ENCODE data around the gene DNAH17. TPM values are rescaled to one million over a fixed set of nuclear protein-coding genes. Genes with fewer than 3 reads are reported as not detected.

The DNAH17 gene
- total RNA-seq, 1 donor from 2014 or later: 0.22 TPM

DNA sequence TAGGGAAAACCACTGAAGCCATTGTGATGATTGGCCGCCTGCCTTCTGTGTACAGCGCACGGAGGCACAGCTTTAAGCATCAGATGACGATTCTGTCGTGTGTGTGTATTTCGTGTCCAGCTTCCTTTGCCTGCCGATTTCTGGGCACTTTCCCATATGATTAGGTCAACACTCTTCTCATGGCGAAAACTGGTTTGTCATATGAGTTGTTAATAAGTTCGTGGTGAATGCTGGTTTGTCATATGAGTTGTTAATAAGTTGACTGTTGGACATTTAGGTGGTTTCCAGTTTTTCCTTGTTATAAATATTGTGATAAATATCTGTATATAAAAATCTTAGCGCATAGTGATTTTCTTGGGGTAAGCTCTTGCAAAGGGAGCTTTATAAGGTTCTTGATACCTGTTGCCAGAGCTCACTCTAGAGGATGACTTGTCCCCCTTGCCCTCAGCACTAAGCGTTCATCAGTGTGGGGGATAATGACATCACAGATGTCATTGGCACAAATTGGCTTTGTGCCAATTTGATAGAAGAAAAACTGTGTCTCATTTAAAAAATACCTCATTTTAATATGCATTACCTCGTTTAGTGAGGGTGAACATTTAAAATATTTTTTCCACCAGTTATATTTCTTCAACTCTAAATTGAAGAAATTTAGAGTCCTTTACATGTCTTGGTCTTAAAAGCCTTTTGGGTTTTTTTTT lies 158.7 kb downstream of the DNAH17 start:
- intact Hi-C loops (cut with micrococcal nuclease): no loop called here

DNA sequence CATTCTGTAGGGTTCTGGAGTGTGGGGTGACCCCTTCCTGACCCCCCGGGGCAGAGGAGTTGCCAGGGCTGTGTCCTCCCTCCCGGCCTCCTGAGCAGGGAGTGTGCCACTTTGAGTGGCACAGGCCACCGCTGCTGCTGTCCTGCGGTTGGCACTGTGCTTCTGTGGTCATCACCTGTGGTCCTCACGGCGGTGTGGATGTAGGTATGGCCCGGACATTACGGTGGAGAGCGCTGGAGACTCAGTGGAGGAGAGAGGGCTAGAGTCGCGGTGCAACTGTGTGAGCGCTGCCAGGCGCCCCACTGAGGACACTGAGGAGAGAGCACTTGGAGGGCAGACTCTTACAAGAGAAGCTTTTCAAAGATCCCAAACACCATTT lies 159.7 kb downstream of the DNAH17 start:
- intact Hi-C loops (cut with micrococcal nuclease): no loop called here

DNA sequence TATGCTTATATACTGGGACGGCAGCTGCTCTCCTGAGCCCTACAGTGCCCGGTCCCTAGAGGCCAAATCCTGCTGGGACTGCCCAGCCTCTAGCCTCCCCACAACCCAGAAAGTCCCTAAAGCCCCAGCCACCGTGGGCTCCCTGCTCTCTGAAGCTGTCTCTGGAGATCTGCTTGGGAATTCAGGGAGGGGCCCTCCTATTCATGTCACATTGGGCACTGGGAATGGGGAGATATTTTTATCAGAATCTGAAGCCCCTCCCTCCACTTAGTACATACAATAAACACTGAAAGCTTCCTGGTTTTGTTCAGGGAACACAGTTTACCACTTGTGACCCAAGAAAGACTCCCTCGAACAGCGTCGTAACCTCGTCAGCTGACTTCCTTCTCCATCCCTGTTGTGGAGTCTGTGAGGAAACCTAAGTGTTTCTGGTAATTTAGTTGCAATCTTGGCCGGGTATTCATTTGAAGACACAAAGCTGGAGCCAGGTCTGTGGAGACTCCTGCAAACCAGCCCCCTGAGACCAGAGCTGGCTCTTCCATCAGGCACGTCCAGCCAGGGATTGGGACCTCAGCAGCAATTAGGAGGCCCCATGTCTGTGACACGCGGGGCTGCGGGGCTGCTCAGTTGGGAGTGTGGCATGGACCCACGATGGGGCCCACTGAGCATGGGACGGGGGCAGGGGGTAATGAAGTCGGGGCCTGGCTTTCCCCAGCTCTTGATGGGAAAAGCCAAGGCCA lies 160.2 kb downstream of the DNAH17 start:
- intact Hi-C loops (cut with micrococcal nuclease): no loop called here

DNA sequence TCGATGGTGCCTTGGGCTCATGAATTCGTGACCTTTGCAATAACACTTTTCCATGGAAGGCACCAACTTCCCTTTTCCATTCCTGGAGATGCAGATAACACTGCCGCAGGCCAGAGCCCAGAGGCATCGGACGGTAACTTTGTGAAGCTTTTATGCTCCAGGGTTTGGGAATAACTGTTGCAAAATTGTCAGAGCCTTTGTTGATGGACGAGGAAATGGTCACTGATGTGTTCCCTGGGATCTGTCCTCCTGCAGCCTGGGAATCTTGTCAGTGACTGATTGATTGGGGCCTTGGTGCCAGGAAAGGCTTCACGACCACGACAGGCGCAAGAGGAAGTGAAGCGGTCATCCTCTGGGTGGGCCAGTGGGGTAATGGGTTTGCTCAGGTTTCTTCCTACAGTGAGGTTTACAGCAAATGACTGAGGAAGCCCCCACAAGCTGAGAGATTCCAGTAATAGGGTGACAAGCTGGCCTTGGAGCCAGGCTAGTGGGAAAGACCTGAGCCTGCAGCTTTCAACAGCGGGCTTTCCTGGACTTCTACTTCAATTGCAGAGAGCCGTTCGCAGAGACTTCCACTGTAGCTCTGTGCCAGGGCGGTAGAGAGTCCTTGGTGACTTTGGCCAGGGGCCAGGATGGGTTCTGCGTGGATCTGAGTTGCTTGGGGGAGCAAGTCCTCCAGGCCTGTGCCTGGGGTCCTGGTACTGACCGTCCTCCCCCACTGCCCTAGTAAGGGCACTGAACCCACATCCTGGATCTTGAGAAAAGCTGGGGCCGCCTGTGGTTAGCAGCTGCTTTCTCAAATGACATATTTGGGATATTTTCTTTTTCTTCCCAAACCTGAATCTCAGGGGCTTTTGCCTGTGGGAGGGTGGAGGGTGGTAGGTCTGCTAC lies 161.1 kb downstream of the DNAH17 start:
- intact Hi-C loops (cut with micrococcal nuclease): no loop called here

DNA sequence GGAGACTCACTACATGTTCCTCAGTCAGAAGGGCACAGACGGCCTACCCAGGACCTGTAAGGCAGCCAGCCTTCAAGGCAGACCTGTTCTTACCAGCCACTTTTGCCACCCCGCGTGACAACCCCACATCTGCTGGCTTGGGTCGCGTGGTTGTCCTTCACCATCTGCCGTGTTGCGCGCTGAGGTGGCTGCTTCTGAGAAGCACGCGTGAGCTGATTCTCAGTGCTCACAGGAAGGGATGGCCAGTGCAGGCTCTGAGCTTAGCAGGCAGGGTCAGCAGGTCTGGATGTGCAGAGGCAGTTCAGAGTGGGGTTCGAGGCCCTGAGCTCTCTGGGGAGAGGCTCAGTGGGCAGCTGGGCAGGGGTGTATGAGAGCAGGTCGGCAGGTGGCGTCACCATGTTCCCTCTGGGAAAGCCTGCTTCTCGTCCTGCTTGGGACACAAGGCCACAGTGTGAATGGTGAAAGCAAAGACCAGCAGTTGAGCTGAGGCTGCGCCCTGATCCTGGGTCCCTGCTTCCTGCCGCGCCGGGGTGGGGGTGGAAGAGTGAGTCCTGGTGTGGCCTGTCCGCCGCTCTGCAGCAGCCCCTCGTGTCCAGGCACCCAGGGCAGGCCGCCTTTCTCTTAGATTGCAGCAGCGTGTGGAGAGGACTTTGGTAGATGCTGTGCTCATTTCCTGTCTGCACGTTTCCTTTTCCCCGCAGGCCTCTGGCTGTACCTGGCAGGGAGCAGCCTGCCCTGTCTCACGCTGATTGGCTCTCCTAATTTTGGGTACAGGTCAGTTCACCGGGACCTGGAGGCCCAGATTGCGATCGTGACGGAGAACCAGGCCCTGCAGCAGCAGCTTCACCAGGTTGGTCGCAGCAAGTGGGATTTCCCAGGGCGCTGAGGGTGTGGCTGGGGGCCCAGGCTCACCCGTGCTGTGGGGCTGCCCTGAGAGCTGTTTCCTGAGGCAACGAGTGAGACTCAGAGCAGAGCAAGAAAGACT lies 162.7 kb downstream of the DNAH17 start:
- intact Hi-C loops (cut with micrococcal nuclease): no loop called here

DNA sequence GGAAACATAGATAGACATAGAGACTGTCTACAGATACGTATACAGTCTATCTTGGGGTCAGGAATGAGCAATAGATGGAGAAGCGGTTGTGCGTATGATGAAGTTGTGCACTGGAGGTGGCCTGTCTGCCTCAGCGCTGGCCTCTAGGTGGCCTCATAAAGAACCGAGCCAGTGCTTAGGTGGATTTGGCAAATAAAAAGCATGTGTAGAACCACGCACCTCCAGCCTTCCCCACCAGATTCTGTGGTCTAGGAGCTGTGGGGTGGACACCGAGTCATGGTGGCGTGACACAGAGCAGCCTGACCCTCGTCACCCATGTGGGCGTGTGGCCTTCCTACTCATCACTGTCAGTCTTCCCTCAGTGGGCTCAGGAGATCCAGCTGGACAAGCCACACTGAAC lies 164.8 kb downstream of the DNAH17 start:
- intact Hi-C loops (cut with micrococcal nuclease): no loop called here

DNA sequence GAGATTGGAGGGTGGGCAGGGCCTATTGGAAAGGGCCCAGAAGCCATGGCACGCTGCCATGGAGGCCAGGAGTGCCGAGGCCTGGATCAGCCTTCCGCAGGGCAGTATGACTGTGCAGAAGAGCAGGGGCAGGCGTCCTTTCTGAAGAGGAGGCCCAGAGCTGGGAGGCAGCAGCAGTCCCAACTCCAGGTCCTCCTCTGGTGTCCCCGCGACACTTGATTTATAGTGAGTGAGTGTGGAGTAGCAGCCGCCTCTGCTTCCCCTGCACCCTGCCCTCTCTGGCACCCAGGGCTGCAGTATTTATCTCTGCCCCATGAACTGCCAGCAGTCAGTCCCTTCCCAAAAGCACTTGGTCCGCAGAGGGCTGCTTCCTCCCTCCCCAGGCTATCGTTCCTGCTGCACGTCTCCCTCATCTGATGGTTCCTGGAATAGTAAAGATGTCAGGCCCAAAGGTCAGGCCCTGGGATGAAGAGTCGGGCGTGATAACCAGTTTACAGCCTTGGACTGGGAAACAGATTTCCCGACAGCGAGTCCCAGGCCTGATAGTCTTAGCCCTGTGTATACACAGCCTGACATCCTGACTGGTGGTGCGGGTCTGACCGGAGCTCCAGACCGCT lies 165.8 kb downstream of the DNAH17 start:
- intact Hi-C loops (cut with micrococcal nuclease): no loop called here

DNA sequence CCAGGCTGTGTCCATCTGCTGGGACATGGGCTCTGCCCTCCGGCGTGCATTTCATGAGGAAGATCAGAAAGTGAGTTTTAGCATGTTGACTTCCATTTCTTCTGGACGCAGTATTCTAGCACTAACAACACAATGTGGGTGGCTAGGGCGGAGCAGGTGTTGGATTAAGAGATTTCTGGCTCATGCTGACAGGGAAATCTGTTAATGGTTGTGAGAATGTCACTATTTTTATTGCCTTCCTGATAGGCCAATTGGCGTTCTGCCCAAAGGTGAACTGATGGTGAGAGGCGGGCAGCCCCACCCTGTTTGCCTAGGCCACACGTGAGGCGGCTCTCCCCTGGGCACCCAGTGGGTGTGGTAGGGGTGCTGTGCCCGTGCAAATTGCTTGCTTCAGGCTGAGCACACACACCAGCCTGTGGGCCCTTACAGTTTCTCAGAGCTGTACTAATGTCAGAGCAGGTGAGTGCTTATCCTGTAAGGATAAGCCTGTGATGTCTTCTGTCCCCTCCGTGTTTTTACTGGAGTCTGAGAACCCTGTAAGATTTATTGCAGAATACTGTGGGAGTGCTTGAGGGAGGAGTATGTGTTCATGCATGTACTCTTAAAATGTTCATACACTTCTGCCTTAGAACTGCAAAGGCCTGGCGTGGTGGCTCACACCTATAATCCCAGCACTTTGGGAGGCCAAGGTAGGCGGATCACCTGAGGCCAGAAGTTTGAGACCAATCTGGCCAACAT lies 167.8 kb downstream of the DNAH17 start:
- intact Hi-C loops (cut with micrococcal nuclease): no loop called here

DNA sequence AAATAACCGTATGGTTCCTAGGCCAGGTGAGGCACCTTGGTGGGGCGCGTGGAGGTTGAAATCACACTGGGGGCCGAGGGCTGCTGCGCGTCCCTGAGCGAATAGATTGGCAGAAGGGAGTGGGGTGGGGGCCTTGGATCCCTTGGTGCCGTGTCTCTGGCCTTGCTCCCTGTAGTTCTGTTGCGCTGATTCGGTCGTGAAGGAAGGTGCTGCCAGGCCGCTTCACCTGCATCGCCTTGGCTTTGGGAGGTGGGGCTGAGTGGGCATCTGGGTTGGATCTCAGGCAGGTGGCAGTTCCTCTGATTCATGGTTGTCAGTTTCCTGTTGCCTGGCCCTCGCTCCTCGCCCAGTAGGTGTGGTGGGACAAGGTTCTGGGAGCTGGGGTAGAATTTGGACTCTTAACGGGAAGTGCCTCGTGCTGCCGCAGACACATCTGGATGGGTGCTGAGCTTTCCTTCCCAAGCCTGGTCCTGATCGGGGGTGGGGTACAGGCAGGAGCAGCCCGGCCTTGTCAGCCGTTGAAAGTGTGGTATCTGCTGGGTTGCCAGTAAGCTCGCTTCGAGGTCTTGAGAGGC lies 168.6 kb downstream of the DNAH17 start:
- intact Hi-C loops (cut with micrococcal nuclease): no loop called here

DNA sequence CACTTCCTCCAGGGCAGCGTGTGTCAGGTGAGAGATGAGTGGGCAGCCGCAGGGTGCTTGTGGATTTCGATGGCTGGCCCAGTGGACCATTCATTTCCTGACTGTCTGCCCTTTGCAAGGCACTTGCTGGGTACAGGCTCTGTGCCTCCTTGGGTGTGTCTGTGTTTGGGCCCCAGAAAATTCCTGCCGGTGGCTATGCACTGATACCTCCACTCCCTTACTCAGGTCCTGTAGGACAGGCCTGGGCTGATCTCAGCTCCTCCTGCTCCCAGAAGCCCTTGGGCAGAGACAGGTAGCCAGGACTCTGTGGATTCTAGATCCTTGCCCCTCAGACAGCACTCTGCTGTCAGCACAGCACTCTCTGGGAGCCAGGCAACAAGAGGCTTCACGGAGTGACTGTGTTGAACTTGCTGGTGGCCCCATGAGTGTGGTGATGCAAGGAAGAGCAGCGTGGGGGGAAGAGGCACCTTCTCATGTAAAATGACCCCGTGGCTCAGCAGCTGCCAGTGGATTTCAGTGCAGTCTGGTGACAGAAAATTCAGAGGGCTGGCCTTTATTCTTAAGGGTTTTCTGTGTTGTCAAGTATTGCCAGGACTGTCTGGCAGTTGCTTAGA lies 169.7 kb downstream of the DNAH17 start:
- intact Hi-C loops (cut with micrococcal nuclease): no loop called here

DNA sequence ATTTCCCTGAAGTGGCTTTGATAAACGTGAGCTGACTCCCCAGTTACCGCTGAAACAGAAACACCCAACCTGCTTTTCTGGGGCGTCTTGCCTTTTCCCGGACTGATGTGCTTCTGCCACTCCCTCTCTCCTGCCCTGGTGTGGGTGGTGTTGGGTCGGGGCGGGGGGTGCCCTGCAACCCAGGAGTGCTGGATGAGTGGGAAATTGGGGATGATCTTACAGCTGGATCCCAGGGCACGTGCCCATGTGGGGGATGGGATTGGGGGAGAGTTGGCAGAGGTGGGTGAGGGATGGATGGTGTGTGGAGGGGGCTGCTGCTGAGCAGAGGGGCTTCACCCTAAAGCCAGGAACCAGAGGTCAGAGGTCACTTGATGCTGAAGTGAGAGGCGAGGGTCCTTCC lies 170.3 kb downstream of the DNAH17 start:
- intact Hi-C loops (cut with micrococcal nuclease): no loop called here

DNA sequence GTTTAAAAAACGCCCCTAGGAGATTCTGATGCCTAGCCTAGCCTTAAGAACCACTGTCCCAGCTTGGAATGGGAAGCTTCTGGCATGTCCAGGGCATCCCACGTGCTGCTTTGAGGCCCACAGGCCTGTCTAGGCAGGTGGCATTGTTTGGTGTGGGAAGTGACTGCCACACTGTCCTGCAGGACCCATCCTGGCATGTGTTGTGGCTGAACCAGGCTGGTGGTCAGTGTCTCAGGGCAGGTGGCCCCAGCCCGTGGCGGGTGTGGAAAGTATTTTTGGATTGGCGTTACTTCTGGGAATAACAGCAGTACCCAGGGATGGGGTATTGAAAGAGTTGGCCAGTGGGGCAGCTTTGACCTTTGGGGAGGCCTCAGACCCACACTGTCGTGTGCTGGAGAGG lies 170.8 kb downstream of the DNAH17 start:
- intact Hi-C loops (cut with micrococcal nuclease): no loop called here

DNA sequence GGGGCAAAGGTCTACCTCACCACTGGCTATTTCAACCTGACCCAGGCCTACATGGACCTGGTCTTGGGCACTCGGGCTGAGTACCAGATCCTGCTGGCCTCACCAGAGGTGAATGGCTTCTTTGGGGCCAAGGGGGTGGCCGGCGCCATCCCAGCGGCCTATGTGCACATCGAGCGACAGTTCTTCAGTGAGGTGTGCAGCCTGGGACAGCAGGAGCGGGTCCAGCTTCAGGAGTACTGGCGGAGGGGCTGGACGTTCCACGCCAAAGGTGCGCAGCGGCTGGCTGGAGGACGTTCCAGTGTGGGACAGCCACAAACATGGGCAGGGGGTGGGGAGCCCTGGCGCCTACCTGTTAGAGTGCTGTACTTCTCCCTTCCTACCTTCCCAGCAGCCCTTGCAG lies 173.4 kb downstream of the DNAH17 start:
- intact Hi-C loops (cut with micrococcal nuclease): no loop called here

DNA sequence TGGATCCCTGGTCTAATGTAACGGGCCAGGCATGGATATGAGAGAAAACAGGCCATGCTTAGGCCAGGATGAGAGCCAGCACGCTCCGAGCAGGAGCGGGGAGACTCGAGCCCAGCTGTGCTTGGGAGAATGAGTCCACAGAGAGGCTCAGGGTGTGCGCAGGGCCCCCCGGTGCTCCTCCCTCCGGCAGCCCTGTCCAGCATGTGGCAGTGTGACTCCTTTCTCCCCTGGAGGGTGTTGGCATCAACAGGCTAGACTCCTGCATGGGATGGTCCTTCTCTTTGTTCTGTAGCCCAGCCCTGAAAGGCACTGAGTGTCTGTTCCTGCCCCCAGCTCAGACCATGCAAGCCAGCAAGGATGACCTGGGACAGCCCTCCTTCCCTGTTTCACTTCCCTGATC lies 175.3 kb downstream of the DNAH17 start:
- intact Hi-C loops (cut with micrococcal nuclease): no loop called here

DNA sequence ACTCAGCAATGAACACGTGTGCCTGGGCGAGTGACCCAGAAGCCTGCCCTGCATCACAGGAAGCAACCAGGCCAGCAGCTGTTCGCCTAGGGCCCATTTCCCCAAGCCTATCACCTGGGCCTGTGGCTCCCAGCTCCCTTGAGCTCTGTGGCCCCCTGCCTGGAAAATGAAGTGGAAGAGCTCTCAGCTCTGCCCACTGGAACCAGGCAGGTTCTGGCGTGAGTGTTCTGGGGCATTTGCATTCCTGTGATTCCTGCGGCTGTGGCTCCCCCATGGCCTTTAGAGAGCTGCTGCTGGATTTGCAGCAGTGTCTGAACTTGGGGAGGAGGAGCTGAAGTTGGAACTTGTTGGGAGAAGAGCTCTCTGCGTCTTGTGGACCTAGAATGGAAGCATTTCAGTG lies 175.9 kb downstream of the DNAH17 start:
- intact Hi-C loops (cut with micrococcal nuclease): no loop called here

DNA sequence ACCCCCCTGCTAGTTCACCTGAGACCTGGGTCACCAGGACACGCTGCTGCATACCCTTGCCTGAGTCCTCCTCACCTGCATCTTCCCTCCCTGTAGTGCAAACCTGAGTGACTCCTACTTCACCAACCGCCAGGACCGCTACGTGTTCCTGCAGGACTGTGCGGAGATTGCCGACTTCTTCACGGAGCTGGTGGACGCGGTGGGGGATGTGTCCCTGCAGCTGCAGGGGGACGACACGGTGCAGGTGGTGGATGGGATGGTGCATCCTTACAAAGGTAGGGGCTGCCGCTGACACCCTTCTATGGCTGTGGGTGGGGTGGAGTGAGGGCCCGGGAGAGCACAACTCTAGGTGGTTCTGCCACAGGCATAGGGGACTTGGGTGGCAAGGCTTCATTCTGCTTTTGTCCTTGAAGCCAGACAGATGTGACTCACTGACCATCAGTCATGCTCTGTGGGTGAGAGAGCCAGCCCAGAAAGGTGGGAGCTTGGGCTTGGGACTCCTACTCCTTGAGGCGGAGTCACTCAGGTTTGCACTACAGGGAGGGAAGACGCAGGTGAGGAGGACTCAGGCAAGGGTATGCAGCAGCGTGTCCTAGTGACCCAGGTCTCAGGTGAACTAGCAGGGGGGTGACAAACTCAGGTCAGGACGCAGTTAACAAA lies 176.5 kb downstream of the DNAH17 start:
- intact Hi-C loops (cut with micrococcal nuclease): no loop called here

DNA sequence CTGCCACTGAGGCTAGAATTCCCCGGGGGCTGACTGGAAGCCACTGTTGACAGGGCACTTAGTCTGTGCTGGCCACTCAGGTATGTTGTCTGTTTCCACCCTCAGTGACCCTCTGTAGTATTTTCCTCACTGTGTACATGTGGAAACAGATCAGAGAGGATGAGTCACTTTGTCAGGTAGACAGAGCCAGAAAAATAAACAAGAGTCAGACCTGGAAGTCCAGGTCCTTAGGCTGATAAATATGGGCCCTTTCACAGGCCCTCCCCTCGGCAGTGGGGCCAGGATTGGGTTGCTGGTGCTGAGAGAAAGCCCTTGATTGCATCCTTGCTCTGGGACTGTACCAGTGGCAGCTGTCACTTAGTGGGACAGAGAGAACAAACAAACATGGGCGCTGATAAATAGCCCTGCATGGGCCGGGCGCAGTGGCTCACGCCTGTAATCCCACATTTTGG lies 177.5 kb downstream of the DNAH17 start:
- intact Hi-C loops (cut with micrococcal nuclease): no loop called here

DNA sequence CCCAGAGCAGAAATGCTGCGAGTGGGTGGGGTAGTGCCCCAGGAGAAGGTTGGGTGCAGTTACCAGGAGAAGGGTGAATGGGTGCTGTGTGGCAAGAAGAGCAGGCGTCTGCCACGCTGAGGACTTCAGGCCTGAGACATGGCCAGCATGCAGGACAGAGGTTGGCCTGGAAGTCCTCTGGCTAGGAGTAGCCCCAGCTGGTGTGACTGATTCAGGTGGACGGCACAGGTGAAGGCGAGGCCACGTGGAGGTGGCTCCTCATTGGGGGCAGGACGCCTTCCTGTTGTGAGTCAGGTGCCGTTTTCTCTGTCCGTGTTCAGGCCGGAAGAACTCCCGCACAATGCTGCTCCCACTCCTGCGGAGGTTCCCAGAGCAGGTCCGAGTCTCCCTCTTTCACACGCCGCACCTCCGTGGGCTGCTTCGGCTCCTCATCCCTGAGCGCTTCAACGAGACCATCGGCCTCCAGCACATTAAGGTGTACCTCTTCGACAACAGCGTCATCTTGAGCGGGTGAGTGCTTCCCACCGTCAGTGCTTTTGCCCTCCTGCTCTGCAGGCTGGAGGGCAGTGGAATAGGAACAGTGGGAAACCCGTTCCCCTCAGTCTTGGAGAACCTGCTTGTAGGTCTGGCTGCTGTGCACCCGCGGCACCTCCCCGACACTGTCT lies 178.0 kb downstream of the DNAH17 start:
- intact Hi-C loops (cut with micrococcal nuclease): no loop called here

Measured in T-helper 1 cell treated with Interleukin-12 subunit alpha and Interleukin-12 subunit beta and Interleukin-4 antibody, amounts not matched to agents 30 ng/mL and 1 ng/mL, for 36 hours (primary cell).